MCF 10A (cell line): ENCODE results near the gene TXK. TPM values are rescaled to one million over a fixed set of nuclear protein-coding genes. Genes with fewer than 3 reads are reported as not detected.

Experiments used
- BruUV-seq: library from RNA; stranded (reverse); fragments of 400-500 nt; replicated peaks from 2 replicates; lab custom pipeline; 2021; lab: Mats Ljungman, UMichigan
- CTCF ChIA-PET: fragments of 300-600 bp; sonication (Branson Sonifier 250); formaldehyde crosslinking; extraction: SDS; loops from one replicate; lab custom pipeline; 2021; ENCODE audit warnings: antibody characterized with exemption, inconsistent platforms; lab: Yijun Ruan, JAX
- POLR2A ChIA-PET: fragments of 300-600, 350-650 bp; sonication (Branson Sonifier 250); formaldehyde crosslinking; extraction: SDS; loops from one replicate; lab custom pipeline; 2020; ENCODE audit warnings: antibody characterized with exemption, inconsistent platforms; lab: Yijun Ruan, JAX
- DNase-seq: peaks from one replicate; pipeline ENCODE4 v3.0.0-alpha.2; 2018; ENCODE audit not compliant: unreplicated experiment
- H3K27ac Mint-ChIP-seq: one replicate; pipeline ENCODE4 v1.8.0; 2022; ENCODE audit warnings: mild to moderate bottlenecking, low read depth, mixed read lengths; ENCODE audit not compliant: unreplicated experiment
- H3K27me3 Mint-ChIP-seq: one replicate; pipeline ENCODE4 v1.8.0; 2022; ENCODE audit warnings: mixed read lengths; ENCODE audit not compliant: insufficient read depth, unreplicated experiment
- H3K36me3 Mint-ChIP-seq: one replicate; pipeline ENCODE4 v1.8.0; 2022; ENCODE audit warnings: mild to moderate bottlenecking, moderate library complexity, mixed read lengths; ENCODE audit not compliant: insufficient read depth, unreplicated experiment
- H3K4me1 Mint-ChIP-seq: one replicate; pipeline ENCODE4 v1.8.0; 2022; ENCODE audit warnings: mixed read lengths; ENCODE audit not compliant: insufficient read depth, unreplicated experiment
- H3K4me3 Mint-ChIP-seq: one replicate; pipeline ENCODE4 v1.8.0; 2022; ENCODE audit warnings: mild to moderate bottlenecking, moderate library complexity, mixed read lengths; ENCODE audit not compliant: unreplicated experiment
- H3K9me3 Mint-ChIP-seq: one replicate; pipeline ENCODE4 v1.8.0; 2022; ENCODE audit warnings: mixed read lengths; ENCODE audit not compliant: unreplicated experiment
- intact Hi-C: fragments of 100-400 bp; cut with micrococcal nuclease; formaldehyde crosslinking; loops from 2 replicates; pipeline ENCODE4 v1.14.1; 2022
- total RNA-seq: library from RNA; stranded (reverse); gene quantifications from 2 replicates; pipeline ENCODE4 v1.2.3, GENCODE V29; 2022
- TF ChIP-seq, protein P1 (sequence below): fragments of 200-600 bp; IDR thresholded peaks from one replicate; pipeline ENCODE4 v1.8.0; 2022; ENCODE audit warnings: antibody characterized with exemption, mild to moderate bottlenecking; ENCODE audit not compliant: unreplicated experiment

Gene TXK
- total RNA-seq, 1 experiment from 2014 or later: not detected

DNA sequence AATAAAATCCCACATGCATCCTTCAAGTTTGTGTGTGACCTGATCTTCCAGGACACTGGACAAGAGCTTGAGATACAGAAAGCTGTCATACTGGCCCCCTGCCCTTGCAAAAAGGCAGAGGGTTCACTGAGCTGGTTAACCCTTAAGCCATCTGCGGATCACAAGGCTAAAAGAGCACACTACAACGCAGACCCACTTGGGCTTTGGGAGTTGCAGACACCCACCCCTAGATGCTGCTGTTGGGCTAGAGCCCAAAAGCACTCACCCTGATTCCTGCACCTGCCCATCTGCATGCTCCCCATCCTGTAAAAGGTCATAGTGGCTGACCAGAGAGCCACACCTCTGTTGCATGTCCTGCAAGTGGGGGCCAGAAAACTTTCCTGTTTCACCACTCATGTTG is 51.1 kb downstream of the TXK start:
- no peaks in the 10 kb centered on the region for H3K9me3 Mint-ChIP-seq
- TF ChIP-seq, protein P1, sequence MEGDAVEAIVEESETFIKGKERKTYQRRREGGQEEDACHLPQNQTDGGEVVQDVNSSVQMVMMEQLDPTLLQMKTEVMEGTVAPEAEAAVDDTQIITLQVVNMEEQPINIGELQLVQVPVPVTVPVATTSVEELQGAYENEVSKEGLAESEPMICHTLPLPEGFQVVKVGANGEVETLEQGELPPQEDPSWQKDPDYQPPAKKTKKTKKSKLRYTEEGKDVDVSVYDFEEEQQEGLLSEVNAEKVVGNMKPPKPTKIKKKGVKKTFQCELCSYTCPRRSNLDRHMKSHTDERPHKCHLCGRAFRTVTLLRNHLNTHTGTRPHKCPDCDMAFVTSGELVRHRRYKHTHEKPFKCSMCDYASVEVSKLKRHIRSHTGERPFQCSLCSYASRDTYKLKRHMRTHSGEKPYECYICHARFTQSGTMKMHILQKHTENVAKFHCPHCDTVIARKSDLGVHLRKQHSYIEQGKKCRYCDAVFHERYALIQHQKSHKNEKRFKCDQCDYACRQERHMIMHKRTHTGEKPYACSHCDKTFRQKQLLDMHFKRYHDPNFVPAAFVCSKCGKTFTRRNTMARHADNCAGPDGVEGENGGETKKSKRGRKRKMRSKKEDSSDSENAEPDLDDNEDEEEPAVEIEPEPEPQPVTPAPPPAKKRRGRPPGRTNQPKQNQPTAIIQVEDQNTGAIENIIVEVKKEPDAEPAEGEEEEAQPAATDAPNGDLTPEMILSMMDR: no peak
- no peak for DNase-seq
- H3K27ac Mint-ChIP-seq: no peak overlapping the region
- no peak overlapping the region for H3K4me3 Mint-ChIP-seq
- no peaks in the 10 kb centered on the region for H3K36me3 Mint-ChIP-seq
- no peaks in the 10 kb centered on the region for H3K27me3 Mint-ChIP-seq
- intact Hi-C loops: no loop called here
- POLR2A ChIA-PET: no interaction called here
- no TSS peak for BruUV-seq
- H3K4me1 Mint-ChIP-seq: peaks cover 10% of the 10 kb centered on the region
- CTCF ChIA-PET: interaction anchor here (0.6 to 1.7 kb wide), 3 partner anchors 13 to 417 kb away, joined by 3 to 6 read pairs (median 4); no protein-coding TSS in a partner anchor

DNA sequence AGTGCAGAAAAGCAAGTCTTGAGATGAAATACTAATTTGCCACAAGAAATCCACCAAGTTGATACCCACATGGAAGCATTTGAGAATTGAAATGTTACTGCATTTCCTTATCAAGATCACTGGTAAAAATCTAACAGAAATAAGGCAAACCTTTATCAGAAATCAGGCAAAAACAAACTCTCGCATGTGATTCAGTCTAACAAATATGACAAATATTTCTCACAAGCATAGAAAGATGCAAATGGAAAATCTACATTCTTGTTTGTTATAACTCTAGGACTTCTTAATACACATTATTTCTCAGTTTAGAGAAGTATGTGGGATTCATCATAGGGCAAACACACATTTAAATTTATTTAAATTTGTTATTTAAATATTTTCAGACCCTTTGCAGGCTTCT is 52.9 kb downstream of the TXK start:
- Mint-ChIP-seq H3K27me3 (no peaks in the 10 kb centered on the region), H3K27ac (no peak overlapping the region), H3K4me3 (no peak overlapping the region), H3K36me3 (no peaks in the 10 kb centered on the region), H3K9me3 (no peaks in the 10 kb centered on the region), H3K4me1 (peaks cover 10% of the 10 kb centered on the region)
- no TSS peak for BruUV-seq
- DNase-seq: no peak
- ChIA-PET CTCF (no interaction called here), POLR2A (no interaction called here)
- TF ChIP-seq, protein P1: no peak
- intact Hi-C loops: no loop called here

DNA sequence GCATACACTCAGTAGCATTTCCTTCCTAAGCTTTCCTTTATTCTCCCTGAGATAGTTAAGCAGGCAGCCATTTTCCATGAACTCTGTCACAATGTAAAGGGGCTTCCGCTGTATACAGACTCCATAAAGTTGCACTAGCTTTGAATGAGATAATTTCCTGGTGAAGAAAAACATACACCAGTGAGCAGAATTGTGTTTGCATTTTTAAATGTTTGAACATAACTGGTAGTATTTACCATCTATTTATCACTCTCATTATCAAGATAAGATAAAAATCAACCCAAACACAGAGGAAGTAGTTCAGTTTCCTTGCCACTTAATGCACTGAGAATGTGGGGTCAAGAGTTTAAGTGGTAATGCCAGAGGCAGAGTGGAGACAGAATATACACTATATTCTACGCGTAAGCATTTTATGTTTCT is 54.1 kb downstream of the TXK start:
- intact Hi-C loops: no loop called here
- ChIA-PET POLR2A (no interaction called here), CTCF (interaction anchor here (0.5 to 1.9 kb wide), 4 partner anchors 29 to 367 kb away, joined by 3 to 7 read pairs (median 4); no protein-coding TSS in a partner anchor)
- Mint-ChIP-seq H3K36me3 (no peaks in the 10 kb centered on the region), H3K4me3 (no peak overlapping the region), H3K27ac (no peak overlapping the region), H3K9me3 (no peaks in the 10 kb centered on the region), H3K4me1 (peaks cover 10% of the 10 kb centered on the region), H3K27me3 (no peaks in the 10 kb centered on the region)
- no TSS peak for BruUV-seq
- no peak for DNase-seq
- TF ChIP-seq, protein P1: no peak

DNA sequence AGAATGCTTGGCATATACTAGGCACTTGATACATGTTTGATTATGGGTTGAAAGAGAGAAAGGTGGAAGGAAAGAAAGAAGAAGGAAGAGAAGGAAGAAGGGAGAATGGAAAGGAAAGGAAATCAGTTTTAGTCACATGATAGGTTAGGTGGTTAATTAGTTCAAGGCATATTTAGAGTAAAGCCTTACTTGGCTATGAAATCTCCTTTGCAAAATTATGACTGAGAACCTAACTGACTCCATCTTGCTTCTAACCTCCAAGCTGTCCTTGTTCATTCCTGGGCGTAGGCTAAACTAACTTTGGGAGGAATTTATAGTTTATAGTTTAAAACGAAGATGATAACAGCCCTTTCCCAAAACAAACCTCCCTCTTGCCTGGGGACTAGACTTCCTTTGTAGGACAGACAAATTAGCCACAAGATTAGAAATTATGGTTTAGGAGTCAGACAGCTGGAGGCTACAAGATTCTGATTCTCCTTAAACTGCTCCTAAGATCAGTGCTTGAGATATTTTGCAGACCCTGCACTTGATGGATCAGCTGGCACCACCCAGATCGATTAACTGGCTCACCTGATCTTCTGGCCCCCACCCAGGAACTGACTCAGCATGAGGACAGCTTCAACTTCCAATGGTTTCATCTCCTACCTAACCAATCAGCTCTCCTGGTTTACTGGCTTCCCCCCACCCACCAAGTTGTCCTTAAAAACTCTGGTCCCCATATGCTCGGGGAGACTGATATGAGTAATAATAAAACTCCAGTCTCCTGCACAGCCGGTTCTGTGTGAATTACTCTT is 55.0 kb downstream of the TXK start:
- no peak overlapping the region for H3K27ac Mint-ChIP-seq
- BruUV-seq: no TSS peak
- ChIA-PET POLR2A (no interaction called here), CTCF (interaction anchor here (0.5 to 1.9 kb wide), 4 partner anchors 30 to 366 kb away, joined by 3 to 7 read pairs (median 4); no protein-coding TSS in a partner anchor)
- H3K4me3 Mint-ChIP-seq: no peak overlapping the region
- peaks cover 10% of the 10 kb centered on the region for H3K4me1 Mint-ChIP-seq
- no peaks in the 10 kb centered on the region for H3K36me3 Mint-ChIP-seq
- intact Hi-C loops: no loop called here
- TF ChIP-seq, protein P1: no peak
- H3K9me3 Mint-ChIP-seq: no peaks in the 10 kb centered on the region
- no peak for DNase-seq
- no peaks in the 10 kb centered on the region for H3K27me3 Mint-ChIP-seq
